ENCODE measurements around the gene MUC22.

GRCh38 chr6:31081872-31082271 is 71.6 kb downstream of the MUC22 start:
- TF ChIP-seq POLR2AphosphoS5 (IDR thresholded peaks at IDR 0.05; ENCODE audit: low read depth, low read length) (no peak), POLR2A (IDR thresholded peaks at IDR 0.05; ENCODE audit: low read depth, low read length) (no peak), TAF1 (IDR thresholded peaks at IDR 0.05; ENCODE audit: borderline replicate concordance, low read depth, low read length) (no peak)
